Neural cell (in vitro differentiated cells): ENCODE results near the gene ACE. TPM values are rescaled to one million over a fixed set of nuclear protein-coding genes. Genes with fewer than 3 reads are reported as not detected.

ENCODE experiments used
- H2AFZ ChIP-seq: fragments of 200-600, 300-800 bp; sonication (generic), shearing (Covaris generic); 2 replicates; pipeline ENCODE4 v1.6.0; 2014; ENCODE audit warnings: low read depth, mild to moderate bottlenecking, antibody characterized with exemption, low read length, moderate library complexity
- H3F3A ChIP-seq: fragments of 200-600 bp; shearing (Covaris generic); 2 replicates; pipeline ENCODE4 v1.6.1; 2016; ENCODE audit warnings: mild to moderate bottlenecking, moderate library complexity, mixed read lengths, antibody characterized with exemption, low read length; ENCODE audit not compliant: insufficient read depth, poor library complexity, severe bottlenecking
- H3K27ac ChIP-seq: fragments of 200-600, 300-800 bp; sonication (generic), shearing (Covaris generic); 2 replicates; pipeline ENCODE4 v1.5.1; 2014; ENCODE audit warnings: mild to moderate bottlenecking, low read length, moderate library complexity
- H3K27me3 ChIP-seq: fragments of 300-800, 200-600 bp; sonication (generic), shearing (Covaris generic); 2 replicates; pipeline ENCODE4 v1.6.0; 2014; ENCODE audit warnings: mild to moderate bottlenecking, low read depth, low read length, moderate library complexity; ENCODE audit not compliant: insufficient read depth
- H3K36me3 ChIP-seq: fragments of 300-800, 200-600 bp; sonication (generic), shearing (Covaris generic); 2 replicates; pipeline ENCODE4 v1.5.1; 2014; ENCODE audit warnings: mild to moderate bottlenecking, antibody characterized with exemption, low read length, moderate library complexity; ENCODE audit not compliant: insufficient read depth
- H3K4me2 ChIP-seq: fragments of 300-800, 200-600 bp; sonication (generic), shearing (Covaris generic); 2 replicates; pipeline ENCODE4 v1.6.0; 2014; ENCODE audit warnings: mild to moderate bottlenecking, low read length
- H3K4me3 ChIP-seq: fragments of 300-800, 200-600 bp; sonication (generic), shearing (Covaris generic); 2 replicates; pipeline ENCODE4 v1.5.1; 2014; ENCODE audit warnings: mild to moderate bottlenecking, low read length, moderate library complexity
- H3K79me2 ChIP-seq: fragments of 200-600 bp; shearing (Covaris generic); replicated peaks from 2 replicates; pipeline ENCODE4 v1.6.0; 2014; ENCODE audit warnings: mild to moderate bottlenecking, low read length, moderate library complexity; ENCODE audit not compliant: insufficient read depth
- H3K9ac ChIP-seq: fragments of 300-800, 200-600 bp; sonication (generic), shearing (Covaris generic); 2 replicates; pipeline ENCODE4 v1.6.1; 2016; ENCODE audit warnings: mild to moderate bottlenecking, low read length, mixed read lengths
- H3K9me2 ChIP-seq: fragments of 200-600 bp; shearing (Covaris generic); 2 replicates; pipeline ENCODE4 v1.6.1; 2016; ENCODE audit warnings: mild to moderate bottlenecking, low read length, mixed read lengths; ENCODE audit not compliant: insufficient read depth
- H3K9me3 ChIP-seq: fragments of 200-600, 300-800 bp; sonication (generic), shearing (Covaris generic); 2 replicates; pipeline ENCODE4 v1.6.1; 2016; ENCODE audit warnings: mild to moderate bottlenecking, mixed run types, low read length, moderate library complexity, mixed read lengths
- H4K20me1 ChIP-seq: fragments of 200-600 bp; shearing (Covaris generic); 2 replicates; pipeline ENCODE4 v1.6.1; 2016; ENCODE audit warnings: mild to moderate bottlenecking, mixed run types; ENCODE audit not compliant: insufficient read depth
- EP300 ChIP-seq: fragments of 450-650 bp; conservative IDR thresholded peaks from 2 replicates; pipeline ENCODE4 v1.6.1; 2014; ENCODE audit warnings: antibody characterized with exemption, mild to moderate bottlenecking, moderate library complexity; ENCODE audit not compliant: poor library complexity, severe bottlenecking
- EZH2 ChIP-seq: fragments of 200-600, 300-800 bp; shearing (Covaris generic), sonication (generic); IDR thresholded peaks from 2 replicates; pipeline ENCODE4 v1.6.1; 2014; ENCODE audit warnings: antibody characterized with exemption, low read length, borderline replicate concordance, mild to moderate bottlenecking; ENCODE audit not compliant: insufficient read depth, poor library complexity, severe bottlenecking
- MXI1 ChIP-seq: fragments of 450-650 bp; conservative IDR thresholded peaks from 2 replicates; pipeline ENCODE4 v1.6.1; 2014; ENCODE audit warnings: antibody characterized with exemption, mild to moderate bottlenecking; ENCODE audit not compliant: poor library complexity, severe bottlenecking
- POLR2AphosphoS5 ChIP-seq: IDR thresholded peaks from 2 replicates; pipeline ENCODE4 v1.6.1; 2012
- RAD21 ChIP-seq: fragments of 450-650 bp; conservative IDR thresholded peaks from 2 replicates; pipeline ENCODE4 v1.6.1; 2014; ENCODE audit warnings: antibody characterized with exemption, mild to moderate bottlenecking, moderate library complexity
- SMC3 ChIP-seq: fragments of 450-650 bp; conservative IDR thresholded peaks from 2 replicates; pipeline ENCODE4 v1.6.1; 2014; ENCODE audit warnings: antibody characterized with exemption, mild to moderate bottlenecking, moderate library complexity; ENCODE audit not compliant: poor library complexity
- TAF1 ChIP-seq: IDR thresholded peaks from 2 replicates; pipeline ENCODE4 v1.6.1; 2012; ENCODE audit warnings: low read depth
- polyA plus RNA-seq: library from polyadenylated mRNA; depleted of rRNA; stranded (reverse); fragments of >200 nt; gene quantifications from 2 replicates; pipeline ENCODE4 v1.2.3, GENCODE V29; 2014
- TF ChIP-seq, protein P1 (sequence below): IDR thresholded peaks from 2 replicates; pipeline ENCODE4 v1.6.1; 2012; ENCODE audit warnings: borderline replicate concordance

Gene ACE
- polyA plus RNA-seq, 1 donor from 2014 or later = 1.5 TPM

DNA sequence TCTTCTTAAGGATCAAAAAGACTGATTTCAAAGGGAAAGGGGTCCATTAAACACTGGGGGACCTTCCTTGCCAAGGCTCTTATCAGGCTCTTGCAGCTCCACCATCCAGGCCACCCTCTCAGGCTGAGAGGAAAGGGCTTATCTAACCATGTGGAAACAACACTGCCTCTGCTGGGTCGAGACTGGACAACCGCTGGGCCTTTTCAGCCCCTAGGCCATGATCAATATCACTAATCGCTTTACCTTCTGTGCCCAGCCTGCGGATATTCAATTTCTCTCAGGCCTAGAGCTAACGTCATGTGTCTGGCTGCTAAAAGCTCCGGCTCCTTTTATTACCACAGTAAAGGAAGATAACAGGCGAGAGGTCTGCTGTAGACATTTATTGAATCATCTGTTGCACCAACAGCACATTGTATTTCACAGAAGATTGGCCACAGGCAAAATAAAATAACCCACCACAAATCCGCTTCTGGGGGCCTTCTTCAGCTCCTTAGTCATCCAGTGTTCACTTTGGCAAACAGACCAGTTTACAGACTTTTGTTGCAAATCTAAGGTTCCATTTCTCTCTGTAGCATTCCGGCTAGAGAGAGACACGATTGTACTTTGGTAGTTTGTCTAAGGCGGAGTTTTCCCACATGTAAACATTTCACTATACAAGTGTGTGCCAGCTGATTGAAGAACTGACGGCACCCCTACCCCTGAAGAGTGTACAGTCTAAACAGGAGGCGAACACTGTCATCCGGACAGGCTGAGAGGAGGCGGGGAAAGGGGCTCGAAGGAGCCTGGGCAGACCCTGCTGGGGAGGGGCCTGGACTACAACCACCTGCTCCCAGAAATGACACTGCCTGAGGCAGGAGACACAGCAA lies 44.7 kb upstream of the ACE start:
- Histone ChIP-seq H4K20me1 (no peaks in the 10 kb centered on the region), H2AFZ (no peak overlapping the region), H3K9me3 (no peaks in the 10 kb centered on the region), H3K4me2 (no peak overlapping the region), H3K79me2 (no peaks in the 10 kb centered on the region), H3K4me3 (no peak overlapping the region), H3K9ac (no peak overlapping the region), H3K9me2 (no peaks in the 10 kb centered on the region), H3F3A (no peaks in the 10 kb centered on the region), H3K27ac (no peak overlapping the region), H3K36me3 (no peaks in the 10 kb centered on the region), H3K27me3 (no peaks in the 10 kb centered on the region)
- no peak for TF ChIP-seq RAD21
- TF ChIP-seq MXI1 = no peak

DNA sequence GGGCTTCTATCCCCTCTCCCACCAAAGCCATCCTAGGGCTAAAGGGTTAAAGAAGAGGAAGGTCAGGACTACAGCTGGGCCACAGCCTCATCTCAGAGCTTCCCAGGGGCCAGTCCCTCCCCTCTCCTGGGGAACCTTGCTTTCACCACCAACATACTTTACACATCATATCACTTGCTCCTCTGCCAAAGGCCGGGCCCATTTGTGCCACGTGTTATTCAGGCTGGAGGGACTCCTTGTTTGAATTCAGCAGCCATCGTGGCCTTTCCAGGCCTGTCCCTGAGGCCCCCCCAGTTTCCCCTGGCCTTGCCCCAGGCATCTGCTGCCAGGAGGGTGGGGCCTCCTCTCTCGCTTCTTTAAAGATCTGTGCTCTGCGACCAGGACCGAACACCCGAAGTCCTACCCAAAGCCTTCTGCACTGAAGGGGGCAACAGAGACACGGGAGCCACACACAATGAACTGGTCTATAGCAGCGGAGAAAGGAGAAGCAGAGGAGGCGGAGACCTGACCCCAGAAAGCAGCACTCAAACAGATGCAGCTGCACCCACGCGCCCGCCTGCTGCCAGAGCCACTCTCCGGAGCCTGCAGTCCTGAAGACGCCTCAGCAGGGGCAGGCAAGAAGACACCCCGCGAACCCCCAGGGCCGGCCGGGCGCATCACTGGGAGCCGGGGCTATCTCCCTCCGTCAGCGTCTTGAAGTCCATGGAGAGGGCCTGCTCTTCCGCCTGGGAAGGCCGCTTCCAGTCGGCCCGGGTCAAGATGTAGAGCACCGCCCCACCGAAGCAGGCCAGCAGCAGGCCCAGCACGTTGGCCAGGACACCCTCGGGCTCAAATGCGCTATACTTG lies 42.9 kb upstream of the ACE start:
- H3K36me3 ChIP-seq = no peaks in the 10 kb centered on the region

DNA sequence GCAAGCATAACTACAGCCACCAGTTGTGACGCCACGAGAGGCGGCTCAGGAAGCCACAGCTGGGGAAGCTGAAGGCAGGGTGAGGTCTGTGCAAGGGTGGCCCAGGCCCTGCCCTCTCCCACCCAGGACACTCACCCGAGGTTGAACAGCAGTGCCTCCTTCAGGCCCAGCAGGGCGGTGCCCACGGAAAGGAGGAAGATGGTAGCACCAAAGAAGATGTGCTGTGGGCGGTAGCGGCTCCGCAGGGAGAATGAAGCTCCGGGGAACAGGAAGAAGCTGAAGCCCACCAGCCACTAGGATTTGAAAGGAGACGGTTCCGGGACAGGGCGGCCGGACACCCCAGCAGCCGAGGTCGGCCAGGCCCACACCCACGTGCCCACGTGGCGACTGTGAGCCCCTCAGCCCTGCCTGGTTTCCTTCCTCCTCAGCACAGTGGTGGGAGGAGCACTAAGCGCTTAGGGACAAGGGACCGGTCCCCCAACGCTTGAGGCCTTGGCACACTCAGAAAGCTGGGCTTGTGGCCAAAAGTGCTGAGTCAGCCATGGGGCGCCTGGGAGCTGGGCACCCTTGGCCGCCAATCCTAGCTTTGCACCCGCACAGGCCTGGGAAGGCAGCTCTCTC lies 41.8 kb upstream of the ACE start:
- H3K4me3 ChIP-seq = no peak overlapping the region
- no peaks in the 10 kb centered on the region for H3K36me3 ChIP-seq
- no peak for TF ChIP-seq EP300
- no peak for TF ChIP-seq TAF1
- no peaks in the 10 kb centered on the region for H3F3A ChIP-seq
- H3K27ac ChIP-seq = no peak overlapping the region
- no peaks in the 10 kb centered on the region for H3K79me2 ChIP-seq
- no peaks in the 10 kb centered on the region for H3K9me2 ChIP-seq
- no peaks in the 10 kb centered on the region for H3K9me3 ChIP-seq
- no peak overlapping the region for H3K4me2 ChIP-seq
- no peaks in the 10 kb centered on the region for H3K27me3 ChIP-seq
- no peaks in the 10 kb centered on the region for H4K20me1 ChIP-seq
- no peak overlapping the region for H2AFZ ChIP-seq
- H3K9ac ChIP-seq = no peak overlapping the region

More for the DNA sequence above, 42.9 kb upstream of the ACE start:
- no peaks in the 10 kb centered on the region for H3K27me3 ChIP-seq
- no peaks in the 10 kb centered on the region for H4K20me1 ChIP-seq
- no peak overlapping the region for H3K27ac ChIP-seq
- H3F3A ChIP-seq = no peaks in the 10 kb centered on the region
- no peaks in the 10 kb centered on the region for H3K9me3 ChIP-seq
- TF ChIP-seq RAD21 = no peak
- TF ChIP-seq POLR2AphosphoS5 = peak; percentile 3
- no peak overlapping the region for H2AFZ ChIP-seq
- no peaks in the 10 kb centered on the region for H3K9me2 ChIP-seq
- H3K4me3 ChIP-seq = no peak overlapping the region
- H3K79me2 ChIP-seq = no peaks in the 10 kb centered on the region
- no peak overlapping the region for H3K9ac ChIP-seq
- H3K4me2 ChIP-seq = no peak overlapping the region

DNA sequence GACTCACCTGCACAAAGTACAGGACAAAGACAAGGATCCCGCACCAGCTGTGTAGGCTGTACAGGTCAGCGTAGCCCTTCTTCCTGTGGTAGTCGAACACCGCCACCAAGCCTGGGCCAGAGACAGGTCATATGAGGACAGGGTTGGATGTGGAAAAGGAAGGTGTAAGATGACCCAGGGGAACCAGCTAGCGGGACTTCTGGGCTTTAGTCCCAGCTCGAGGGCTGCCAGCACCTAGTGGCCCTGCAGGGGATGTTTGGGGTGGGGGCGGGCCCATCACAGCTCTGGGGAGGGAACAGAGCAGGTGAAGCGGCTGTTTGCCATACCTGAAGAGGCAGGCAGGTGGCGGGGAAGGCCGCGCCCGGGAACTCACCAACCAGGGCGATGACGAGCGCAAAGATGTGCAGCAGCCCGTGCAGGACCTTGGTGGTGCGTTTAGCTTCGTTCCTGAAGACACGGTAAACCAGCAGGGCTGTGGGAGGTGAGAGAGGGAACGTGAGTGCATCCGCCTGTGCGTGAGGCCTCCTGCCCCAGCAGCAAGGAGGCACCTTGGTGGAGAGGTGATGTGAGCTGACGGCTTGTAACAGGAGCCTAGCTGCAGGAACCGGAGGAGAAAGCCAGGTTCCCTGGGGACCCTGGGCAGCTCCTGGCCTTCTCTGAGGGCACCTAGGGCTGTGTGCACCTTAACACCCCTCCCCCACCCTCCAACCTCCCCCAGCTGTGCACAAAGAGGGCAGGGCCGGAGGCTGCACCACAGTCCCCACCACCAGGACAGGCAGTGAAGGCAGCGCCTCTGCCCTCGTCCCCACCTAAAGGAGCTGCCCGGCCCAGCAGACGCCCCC lies 41.0 kb upstream of the ACE start:
- no peaks in the 10 kb centered on the region for H3K79me2 ChIP-seq
- no peak overlapping the region for H2AFZ ChIP-seq
- no peaks in the 10 kb centered on the region for H3K9me3 ChIP-seq
- no peak overlapping the region for H3K9ac ChIP-seq
- no peaks in the 10 kb centered on the region for H3K27me3 ChIP-seq
- H3K36me3 ChIP-seq = no peaks in the 10 kb centered on the region
- H3K4me3 ChIP-seq = no peak overlapping the region
- H3K27ac ChIP-seq = no peak overlapping the region
- H3K9me2 ChIP-seq = no peaks in the 10 kb centered on the region
- H3K4me2 ChIP-seq = no peak overlapping the region
- H4K20me1 ChIP-seq = no peaks in the 10 kb centered on the region
- no peaks in the 10 kb centered on the region for H3F3A ChIP-seq
- TF ChIP-seq, protein P1, sequence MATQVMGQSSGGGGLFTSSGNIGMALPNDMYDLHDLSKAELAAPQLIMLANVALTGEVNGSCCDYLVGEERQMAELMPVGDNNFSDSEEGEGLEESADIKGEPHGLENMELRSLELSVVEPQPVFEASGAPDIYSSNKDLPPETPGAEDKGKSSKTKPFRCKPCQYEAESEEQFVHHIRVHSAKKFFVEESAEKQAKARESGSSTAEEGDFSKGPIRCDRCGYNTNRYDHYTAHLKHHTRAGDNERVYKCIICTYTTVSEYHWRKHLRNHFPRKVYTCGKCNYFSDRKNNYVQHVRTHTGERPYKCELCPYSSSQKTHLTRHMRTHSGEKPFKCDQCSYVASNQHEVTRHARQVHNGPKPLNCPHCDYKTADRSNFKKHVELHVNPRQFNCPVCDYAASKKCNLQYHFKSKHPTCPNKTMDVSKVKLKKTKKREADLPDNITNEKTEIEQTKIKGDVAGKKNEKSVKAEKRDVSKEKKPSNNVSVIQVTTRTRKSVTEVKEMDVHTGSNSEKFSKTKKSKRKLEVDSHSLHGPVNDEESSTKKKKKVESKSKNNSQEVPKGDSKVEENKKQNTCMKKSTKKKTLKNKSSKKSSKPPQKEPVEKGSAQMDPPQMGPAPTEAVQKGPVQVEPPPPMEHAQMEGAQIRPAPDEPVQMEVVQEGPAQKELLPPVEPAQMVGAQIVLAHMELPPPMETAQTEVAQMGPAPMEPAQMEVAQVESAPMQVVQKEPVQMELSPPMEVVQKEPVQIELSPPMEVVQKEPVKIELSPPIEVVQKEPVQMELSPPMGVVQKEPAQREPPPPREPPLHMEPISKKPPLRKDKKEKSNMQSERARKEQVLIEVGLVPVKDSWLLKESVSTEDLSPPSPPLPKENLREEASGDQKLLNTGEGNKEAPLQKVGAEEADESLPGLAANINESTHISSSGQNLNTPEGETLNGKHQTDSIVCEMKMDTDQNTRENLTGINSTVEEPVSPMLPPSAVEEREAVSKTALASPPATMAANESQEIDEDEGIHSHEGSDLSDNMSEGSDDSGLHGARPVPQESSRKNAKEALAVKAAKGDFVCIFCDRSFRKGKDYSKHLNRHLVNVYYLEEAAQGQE = no peak
- TF ChIP-seq RAD21 = no peak
- TF ChIP-seq MXI1 = no peak
- no peak for TF ChIP-seq POLR2AphosphoS5
- no peak for TF ChIP-seq SMC3
- TF ChIP-seq TAF1 = no peak
- no peak for TF ChIP-seq EZH2
- TF ChIP-seq EP300 = no peak
